ENCODE results near the gene ULK1.

ULK1 gene

DNA sequence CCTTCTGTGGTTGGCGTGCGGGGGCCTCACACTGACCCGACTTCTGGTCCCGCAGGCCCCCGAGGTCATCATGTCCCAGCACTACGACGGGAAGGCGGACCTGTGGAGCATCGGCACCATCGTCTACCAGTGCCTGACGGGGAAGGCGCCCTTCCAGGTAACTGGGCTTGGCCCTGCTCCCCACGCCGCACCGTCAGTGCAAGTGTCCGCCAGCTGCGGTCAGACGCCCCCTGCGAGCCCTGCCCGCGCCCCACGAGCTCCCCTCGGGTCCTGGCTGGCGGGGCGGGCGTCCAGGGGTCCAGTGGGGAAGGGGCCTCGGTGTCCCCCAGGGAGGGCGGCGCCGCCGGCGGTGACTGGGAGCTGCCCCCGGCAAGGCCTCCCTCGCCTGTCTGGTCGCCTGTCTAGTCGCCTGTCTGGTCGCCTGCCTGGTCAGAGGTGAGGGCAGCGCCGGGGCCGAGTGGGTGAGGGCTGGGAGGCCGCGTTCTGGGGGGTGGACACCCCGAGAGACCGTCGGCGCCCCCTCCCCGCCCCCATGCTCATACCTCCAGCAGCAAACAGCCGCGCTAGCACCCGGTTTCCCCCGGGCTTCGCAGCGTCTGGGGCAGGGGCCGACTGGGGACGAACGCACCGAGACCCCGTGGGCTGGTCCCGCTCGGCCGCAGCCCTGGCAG lies 14.8 kb downstream of the ULK1 start:
- H3K27me3 Mint-ChIP-seq: no peaks in the 10 kb centered on the region
- H3K9me3 Mint-ChIP-seq: no peaks in the 10 kb centered on the region
- H3K4me3 Mint-ChIP-seq: no peak overlapping the region
- H3K4me1 Mint-ChIP-seq: peaks cover 13% of the 10 kb centered on the region
- no peaks in the 10 kb centered on the region for H3K36me3 Mint-ChIP-seq
- no peak overlapping the region for H3K27ac Mint-ChIP-seq

DNA sequence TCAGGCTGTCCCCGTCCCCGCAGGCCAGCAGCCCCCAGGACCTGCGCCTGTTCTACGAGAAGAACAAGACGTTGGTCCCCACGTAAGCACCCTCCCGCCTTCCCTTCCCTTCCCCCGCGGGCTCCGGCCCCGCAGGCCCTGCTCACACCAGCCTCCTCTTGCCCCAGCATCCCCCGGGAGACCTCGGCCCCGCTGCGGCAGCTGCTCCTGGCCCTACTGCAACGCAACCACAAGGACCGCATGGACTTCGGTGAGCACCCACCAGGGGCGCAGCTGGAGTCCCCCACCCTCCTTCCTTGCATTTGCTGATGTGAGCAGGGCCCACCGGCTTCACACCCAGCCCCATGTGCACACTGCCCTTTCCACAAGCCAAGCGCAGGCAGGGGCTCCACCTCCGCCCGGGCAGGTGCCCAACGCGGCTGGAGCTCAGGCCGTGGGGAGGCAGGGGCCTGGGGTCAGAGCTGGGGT lies 15.4 kb downstream of the ULK1 start:
- H3K4me1 Mint-ChIP-seq: peaks cover 9% of the 10 kb centered on the region
- H3K27me3 Mint-ChIP-seq: no peaks in the 10 kb centered on the region
- H3K27ac Mint-ChIP-seq: no peak overlapping the region
- H3K4me3 Mint-ChIP-seq: no peak overlapping the region
- no peaks in the 10 kb centered on the region for H3K36me3 Mint-ChIP-seq
- no peaks in the 10 kb centered on the region for H3K9me3 Mint-ChIP-seq

DNA sequence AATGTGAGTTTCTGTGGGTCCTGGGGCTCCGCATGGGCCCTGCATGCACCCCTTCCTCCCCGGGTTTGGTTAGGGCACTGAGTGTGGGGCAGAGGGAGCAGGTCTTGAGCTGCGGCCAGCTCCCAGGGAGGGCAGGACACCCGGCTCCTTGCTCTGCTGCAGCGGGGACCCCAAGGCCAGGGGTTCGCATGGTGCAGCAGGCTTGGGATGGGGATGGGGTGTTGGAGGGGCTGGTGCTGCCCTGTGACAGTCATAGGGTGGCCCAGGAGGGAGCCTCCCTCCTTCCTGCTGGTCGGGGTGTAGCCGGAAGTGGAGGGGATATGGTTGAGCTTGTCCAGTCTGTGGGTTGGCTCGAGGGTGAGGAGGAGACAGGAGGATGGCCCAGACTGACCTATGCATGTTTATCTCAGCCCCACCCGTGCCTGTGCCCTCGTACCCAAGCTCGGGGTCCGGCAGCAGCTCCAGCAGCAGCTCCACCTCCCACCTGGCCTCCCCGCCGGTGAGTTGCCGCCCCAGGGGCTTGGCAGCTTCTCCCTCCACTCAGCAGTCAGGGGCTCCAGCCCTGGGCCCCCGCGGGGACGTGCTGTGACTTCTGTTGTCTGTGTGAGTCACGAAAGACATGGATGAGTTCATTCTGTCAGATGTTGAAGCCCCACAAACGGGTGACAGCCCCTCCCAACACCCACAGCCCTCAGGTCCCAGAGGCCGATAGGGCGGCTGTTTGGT lies 16.0 kb downstream of the ULK1 start:
- no peaks in the 10 kb centered on the region for H3K36me3 Mint-ChIP-seq
- no peak overlapping the region for H3K27ac Mint-ChIP-seq
- no peaks in the 10 kb centered on the region for H3K9me3 Mint-ChIP-seq
- no peaks in the 10 kb centered on the region for H3K27me3 Mint-ChIP-seq
- no peak overlapping the region for H3K4me3 Mint-ChIP-seq
- peaks cover 2% of the 10 kb centered on the region for H3K4me1 Mint-ChIP-seq

DNA sequence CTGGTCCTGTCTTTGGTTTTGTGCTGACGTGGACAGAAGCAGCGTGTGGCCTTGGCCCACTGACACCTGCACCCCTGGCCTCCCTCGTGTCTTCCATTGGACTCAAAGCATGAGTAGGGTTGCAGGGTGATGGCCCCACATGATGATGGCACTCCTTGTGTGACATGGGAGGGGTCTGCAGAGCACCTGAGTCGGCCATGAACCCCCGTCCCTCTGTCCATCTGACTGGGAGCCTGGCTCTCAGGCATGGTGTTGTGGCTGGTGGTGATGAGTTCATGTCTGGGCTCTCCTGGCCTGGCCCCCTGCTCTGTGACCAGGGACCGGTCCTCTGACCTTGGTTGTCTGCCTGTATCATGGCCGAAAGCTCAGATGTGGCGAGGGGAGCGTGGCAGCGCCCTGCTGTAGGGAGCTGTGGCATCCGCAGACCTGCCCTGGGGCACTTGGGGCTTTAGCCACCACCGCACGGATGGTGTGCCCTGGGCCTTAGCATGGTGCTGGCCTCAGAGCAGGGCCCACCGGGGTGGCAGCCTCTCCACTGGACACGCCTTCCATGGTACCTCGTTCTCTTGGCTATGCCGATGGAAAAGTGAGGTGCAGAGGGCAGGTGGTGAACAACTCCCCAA lies 16.7 kb downstream of the ULK1 start:
- no peak overlapping the region for H3K4me3 Mint-ChIP-seq
- H3K9me3 Mint-ChIP-seq: no peaks in the 10 kb centered on the region
- no peaks in the 10 kb centered on the region for H3K27me3 Mint-ChIP-seq
- H3K36me3 Mint-ChIP-seq: no peaks in the 10 kb centered on the region
- no peak overlapping the region for H3K27ac Mint-ChIP-seq
- no peaks in the 10 kb centered on the region for H3K4me1 Mint-ChIP-seq

DNA sequence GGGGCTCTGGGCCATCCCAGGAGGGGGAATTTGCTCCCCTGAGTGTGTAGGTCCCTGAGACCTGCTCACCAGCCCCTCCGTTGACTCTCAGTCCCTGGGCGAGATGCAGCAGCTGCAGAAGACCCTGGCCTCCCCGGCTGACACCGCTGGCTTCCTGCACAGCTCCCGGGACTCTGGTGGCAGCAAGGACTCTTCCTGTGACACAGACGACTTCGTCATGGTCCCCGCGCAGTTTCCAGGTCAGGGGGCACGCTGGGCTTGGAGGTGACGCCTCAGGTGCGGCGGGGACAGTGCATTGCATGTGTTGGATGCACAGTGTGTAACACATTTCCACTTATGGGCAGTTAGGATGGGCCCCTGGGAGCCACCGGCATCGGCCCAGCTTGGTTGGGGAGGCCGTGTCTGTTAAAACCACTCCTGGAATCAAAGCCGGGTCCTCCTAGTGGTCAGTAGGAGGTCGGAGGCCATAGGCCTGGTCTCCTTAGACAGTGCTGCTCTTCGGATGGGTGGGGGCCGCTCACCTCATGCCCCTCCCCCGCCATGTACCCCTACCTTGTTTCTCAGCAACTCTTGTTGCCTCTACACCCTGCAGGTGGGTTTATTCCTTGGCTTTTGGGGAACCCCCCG lies 17.5 kb downstream of the ULK1 start:
- Mint-ChIP-seq H3K9me3 (no peaks in the 10 kb centered on the region), H3K27ac (no peak overlapping the region), H3K4me1 (no peaks in the 10 kb centered on the region), H3K4me3 (no peak overlapping the region), H3K36me3 (no peaks in the 10 kb centered on the region), H3K27me3 (no peaks in the 10 kb centered on the region)

DNA sequence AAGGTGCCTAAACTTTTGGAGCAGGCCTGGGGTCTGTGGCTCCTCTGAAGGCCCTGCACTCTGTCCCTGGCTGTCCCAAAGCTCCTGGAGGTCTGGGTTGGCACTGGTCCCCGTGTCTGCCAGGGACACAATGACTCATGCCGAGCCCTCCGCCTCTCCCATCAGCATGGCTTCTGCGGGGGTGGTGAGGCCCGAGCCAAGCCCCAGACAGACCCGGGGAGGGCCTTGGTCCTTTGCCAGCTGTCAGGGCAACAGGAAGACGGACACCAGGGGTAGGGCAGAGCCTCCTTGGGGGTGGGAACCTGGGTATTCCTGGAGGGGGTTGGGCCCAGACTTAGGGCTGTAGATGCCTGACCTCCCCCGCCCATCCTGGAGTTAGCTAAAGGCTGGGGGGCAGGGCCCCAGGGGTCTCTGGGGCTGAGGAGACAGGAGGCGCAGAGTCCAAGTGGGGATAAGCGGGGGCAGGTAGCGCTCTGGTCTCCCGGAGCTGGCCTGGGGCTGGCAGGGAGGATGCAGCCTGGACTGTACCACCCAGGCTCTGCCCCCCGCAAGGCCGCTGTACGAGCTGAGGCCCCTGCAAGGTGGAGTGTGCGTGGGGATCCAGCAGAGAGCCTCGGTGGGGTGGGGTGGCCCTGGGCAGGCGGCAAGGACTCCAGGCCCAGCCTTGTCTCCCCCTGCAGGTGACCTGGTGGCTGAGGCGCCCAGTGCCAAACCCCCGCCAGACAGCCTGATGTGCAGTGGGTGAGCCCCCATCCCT lies 18.3 kb downstream of the ULK1 start:
- Mint-ChIP-seq H3K9me3 (no peaks in the 10 kb centered on the region), H3K4me1 (no peaks in the 10 kb centered on the region), H3K36me3 (no peaks in the 10 kb centered on the region), H3K27me3 (no peaks in the 10 kb centered on the region), H3K27ac (no peak overlapping the region), H3K4me3 (no peak overlapping the region)

DNA sequence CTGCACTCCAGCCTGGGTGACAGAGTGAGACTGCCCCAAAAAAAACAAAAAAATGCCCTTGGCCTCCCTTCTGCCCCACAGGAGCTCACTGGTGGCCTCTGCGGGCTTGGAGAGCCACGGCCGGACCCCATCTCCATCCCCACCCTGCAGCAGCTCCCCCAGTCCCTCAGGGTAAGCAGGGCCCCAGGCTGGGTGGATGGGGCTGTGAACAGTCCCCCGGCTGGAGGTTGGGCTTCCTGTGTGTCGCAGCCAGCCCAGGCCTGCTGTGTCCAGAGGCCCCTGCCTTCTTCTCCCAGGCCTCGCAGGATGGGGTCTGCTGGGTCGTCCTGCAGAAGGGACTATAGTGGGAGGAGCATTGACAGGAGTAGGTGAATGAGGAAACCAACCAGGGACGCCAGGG lies 19.2 kb downstream of the ULK1 start:
- no peaks in the 10 kb centered on the region for H3K36me3 Mint-ChIP-seq
- H3K27me3 Mint-ChIP-seq: no peaks in the 10 kb centered on the region
- no peak overlapping the region for H3K27ac Mint-ChIP-seq
- H3K9me3 Mint-ChIP-seq: no peaks in the 10 kb centered on the region
- no peaks in the 10 kb centered on the region for H3K4me1 Mint-ChIP-seq
- no peak overlapping the region for H3K4me3 Mint-ChIP-seq

DNA sequence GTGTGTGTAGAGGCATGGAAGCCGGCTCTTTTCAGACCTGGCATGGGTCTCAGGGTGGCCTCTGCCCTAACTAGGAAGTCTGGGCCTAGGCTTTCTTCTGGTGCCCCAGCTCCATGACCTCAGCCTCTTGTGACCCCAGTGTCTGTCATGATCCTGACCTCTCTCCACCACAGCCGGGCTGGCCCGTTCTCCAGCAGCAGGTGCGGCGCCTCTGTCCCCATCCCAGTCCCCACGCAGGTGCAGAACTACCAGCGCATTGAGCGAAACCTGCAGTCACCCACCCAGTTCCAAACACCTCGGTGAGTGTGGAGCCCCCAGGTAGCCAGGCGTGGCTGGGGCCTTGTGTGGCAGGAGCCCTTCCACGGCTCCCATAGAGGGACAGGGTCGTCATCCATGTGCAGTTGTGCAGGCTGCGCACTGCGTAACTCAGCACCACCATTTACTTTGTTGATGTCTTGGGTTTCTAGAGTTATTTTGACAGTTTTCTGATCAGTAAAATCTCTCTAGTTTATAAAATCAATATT lies 19.8 kb downstream of the ULK1 start:
- no peaks in the 10 kb centered on the region for H3K36me3 Mint-ChIP-seq
- H3K27ac Mint-ChIP-seq: no peak overlapping the region
- no peaks in the 10 kb centered on the region for H3K4me1 Mint-ChIP-seq
- H3K9me3 Mint-ChIP-seq: no peaks in the 10 kb centered on the region
- no peak overlapping the region for H3K4me3 Mint-ChIP-seq
- H3K27me3 Mint-ChIP-seq: no peaks in the 10 kb centered on the region

DNA sequence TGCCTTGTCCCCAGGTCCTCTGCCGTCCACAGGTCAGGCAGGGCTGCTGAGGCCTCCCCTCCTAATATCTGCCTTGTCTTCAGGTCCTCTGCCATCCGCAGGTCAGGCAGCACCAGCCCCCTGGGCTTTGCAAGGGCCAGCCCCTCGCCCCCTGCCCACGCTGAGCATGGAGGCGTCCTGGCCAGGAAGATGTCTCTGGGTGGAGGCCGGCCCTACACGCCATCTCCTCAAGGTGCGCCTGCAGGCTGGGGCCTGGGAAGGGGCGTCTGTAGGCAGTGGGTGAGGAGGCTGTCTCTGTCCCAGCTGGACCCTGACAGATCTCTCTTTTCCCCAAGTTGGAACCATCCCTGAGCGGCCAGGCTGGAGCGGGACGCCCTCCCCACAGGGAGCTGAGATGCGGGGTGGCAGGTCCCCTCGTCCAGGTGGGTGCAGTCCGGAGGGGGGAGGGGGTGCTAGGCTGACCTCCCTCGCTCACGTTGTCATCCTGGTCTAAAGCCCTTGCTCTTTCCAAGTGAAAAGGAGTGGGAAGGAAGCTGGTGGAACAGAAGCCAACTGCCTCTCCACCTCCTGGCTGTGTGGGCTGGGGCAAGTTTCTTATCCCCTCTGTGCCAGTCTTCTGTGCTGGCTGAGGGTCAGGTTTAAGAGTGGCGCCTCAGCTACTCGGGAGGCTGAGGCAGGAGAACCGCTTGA lies 20.7 kb downstream of the ULK1 start:
- H3K27ac Mint-ChIP-seq: no peak overlapping the region
- no peak overlapping the region for H3K4me3 Mint-ChIP-seq
- no peaks in the 10 kb centered on the region for H3K9me3 Mint-ChIP-seq
- no peaks in the 10 kb centered on the region for H3K4me1 Mint-ChIP-seq
- no peaks in the 10 kb centered on the region for H3K36me3 Mint-ChIP-seq
- H3K27me3 Mint-ChIP-seq: no peaks in the 10 kb centered on the region

DNA sequence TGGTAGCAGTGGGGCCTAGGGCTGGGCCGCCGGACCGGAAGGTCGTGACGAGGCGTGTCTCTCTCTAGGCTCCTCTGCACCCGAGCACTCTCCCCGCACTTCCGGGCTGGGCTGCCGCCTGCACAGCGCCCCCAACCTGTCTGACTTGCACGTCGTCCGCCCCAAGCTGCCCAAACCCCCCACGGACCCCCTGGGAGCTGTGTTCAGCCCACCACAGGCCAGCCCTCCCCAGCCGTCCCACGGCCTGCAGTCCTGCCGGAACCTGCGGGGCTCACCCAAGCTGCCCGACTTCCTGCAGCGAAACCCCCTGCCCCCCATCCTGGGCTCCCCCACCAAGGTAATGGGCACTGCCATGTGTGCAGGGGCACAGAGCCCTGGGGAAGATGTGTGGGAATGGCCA lies 21.4 kb downstream of the ULK1 start:
- Mint-ChIP-seq H3K9me3 (no peaks in the 10 kb centered on the region), H3K36me3 (no peaks in the 10 kb centered on the region), H3K27ac (no peak overlapping the region), H3K27me3 (no peaks in the 10 kb centered on the region), H3K4me1 (no peaks in the 10 kb centered on the region), H3K4me3 (no peak overlapping the region)

DNA sequence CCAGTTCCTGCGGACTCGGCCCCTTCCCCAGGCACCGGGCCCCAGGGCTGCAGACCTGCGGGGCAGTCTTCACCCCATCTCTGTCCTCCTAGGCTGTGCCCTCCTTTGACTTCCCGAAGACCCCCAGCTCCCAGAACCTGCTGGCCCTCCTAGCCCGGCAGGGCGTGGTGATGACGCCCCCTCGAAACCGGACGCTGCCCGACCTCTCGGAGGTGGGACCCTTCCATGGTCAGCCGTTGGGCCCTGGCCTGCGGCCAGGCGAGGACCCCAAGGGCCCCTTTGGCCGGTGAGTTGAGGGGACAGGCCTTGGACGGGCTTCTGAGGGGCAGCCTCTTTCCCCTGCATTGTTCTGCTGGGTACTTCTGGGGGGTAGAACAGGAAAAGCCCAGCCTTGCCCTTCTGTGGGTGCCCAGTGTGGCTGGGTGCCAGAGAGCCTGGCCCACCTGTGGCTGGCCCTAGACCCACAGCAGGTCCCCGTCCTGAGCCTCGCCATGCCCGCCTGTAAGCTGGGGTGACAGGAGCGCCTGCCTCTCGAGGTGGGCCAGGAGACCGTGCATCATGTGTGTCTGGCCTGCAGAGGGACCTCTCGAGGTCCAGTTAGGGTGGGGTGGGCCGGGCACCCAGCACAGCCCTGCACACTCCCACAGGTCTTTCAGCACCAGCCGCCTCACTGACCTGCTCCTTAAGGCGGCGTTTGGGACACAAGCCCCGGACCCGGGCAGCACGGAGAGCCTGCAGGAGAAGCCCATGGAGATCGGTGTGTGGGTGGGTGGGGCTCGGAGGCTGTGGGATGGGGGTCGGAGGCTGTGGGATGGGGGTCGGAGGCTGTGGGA lies 22.1 kb downstream of the ULK1 start:
- H3K4me1 Mint-ChIP-seq: no peaks in the 10 kb centered on the region
- H3K27ac Mint-ChIP-seq: no peak overlapping the region
- H3K9me3 Mint-ChIP-seq: no peaks in the 10 kb centered on the region
- no peak overlapping the region for H3K4me3 Mint-ChIP-seq
- no peaks in the 10 kb centered on the region for H3K27me3 Mint-ChIP-seq
- H3K36me3 Mint-ChIP-seq: no peaks in the 10 kb centered on the region

DNA sequence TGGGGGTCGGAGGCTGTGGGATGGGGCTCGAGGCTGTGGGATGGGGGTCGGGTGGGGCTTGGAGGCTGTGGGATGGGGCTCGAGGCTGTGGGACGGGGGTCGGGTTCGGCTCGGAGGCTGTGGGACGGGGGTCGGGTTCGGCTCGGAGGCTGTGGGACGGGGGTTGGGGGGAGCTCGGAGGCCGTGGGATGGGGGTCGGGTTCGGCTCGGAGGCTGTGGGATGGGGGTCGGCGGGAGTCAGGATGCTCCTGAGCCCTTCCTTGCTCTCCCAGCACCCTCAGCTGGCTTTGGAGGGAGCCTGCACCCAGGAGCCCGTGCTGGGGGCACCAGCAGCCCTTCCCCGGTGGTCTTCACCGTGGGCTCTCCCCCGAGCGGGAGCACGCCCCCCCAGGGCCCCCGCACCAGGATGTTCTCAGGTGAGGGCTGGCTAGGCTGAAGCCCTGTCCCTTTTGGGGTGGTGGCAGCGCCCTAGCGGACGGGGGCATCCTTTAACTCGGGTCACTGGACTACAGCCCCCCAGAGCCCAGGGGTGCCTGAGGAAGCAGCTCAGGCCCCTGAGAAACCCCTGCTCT lies 22.8 kb downstream of the ULK1 start:
- no peak overlapping the region for H3K27ac Mint-ChIP-seq
- no peaks in the 10 kb centered on the region for H3K27me3 Mint-ChIP-seq
- no peaks in the 10 kb centered on the region for H3K4me1 Mint-ChIP-seq
- H3K9me3 Mint-ChIP-seq: no peaks in the 10 kb centered on the region
- no peak overlapping the region for H3K4me3 Mint-ChIP-seq
- H3K36me3 Mint-ChIP-seq: peaks cover 2% of the 10 kb centered on the region

DNA sequence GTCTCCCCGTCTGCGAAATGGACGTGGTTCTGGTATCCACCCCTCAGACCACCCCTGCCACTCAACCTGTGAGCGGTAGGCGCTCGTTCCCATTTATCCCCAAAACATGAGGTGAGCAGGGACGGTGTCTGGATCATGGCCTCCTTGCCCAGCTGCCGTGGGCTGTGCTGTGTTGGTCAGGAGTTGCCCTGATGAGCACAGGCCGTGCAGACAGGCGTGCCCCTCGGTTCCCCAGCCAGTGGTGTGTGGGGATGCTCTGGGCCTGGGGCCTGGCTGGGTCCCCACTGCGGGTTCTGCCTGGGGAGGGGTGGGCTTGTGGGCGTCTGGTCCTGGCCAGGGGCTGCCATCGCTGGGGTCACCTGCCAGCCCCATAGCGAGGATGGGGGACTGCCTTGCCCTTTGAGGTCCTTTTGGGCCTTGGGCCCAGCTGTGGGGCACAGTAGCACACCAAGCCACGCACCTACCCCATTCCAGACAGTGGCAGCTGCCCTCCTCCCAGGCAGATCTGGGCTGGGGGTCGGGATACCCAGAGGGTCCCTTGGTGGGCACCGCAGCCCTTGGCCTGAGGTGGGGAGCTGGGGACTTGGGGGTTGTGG lies 23.4 kb downstream of the ULK1 start:
- Mint-ChIP-seq H3K4me3 (no peak overlapping the region), H3K36me3 (peaks cover 2% of the 10 kb centered on the region)

More for the DNA sequence above, 23.4 kb downstream of the ULK1 start:
- Mint-ChIP-seq H3K27ac (no peak overlapping the region), H3K4me1 (no peaks in the 10 kb centered on the region), H3K27me3 (no peaks in the 10 kb centered on the region), H3K9me3 (no peaks in the 10 kb centered on the region)

All from activated naive CD4-positive, alpha-beta T cell treated with anti-CD3 and anti-CD28 coated beads, Interleukin-2, amount 50 U/mL, for 24 hours (primary cell).